Tibial nerve (tissue), 4 donors: Measurements from ENCODE around the gene ABHD3. TPM values are rescaled to one million over a fixed set of nuclear protein-coding genes. Genes with fewer than 3 reads are reported as not detected.
"Not testable (repeated sequence)": the region's sequence is repeated elsewhere in the genome, so short reads cannot be mapped to it uniquely, and the experiment has no call there.

Experiments
- DNase-seq, 2 donors: peaks; one replicate each; pipeline ENCODE4 v3.0.0-alpha.2; 2019; ENCODE audit warnings: low spot score in 2 of 2
- H3K27ac ChIP-seq, 4 donors: fragments of 200-600 bp; sonication (generic) in 3 of 4; one replicate each; pipeline ENCODE4 v1.5.1; 2017 to 2019; ENCODE audit warnings: mild to moderate bottlenecking in 1 of 4
- H3K27me3 ChIP-seq, 2 donors: fragments of 200-600 bp; sonication (generic) in 1 of 2; one replicate each; pipeline versions ENCODE4 v1.5.1 to v1.6.0; 2017 to 2019
- H3K36me3 ChIP-seq, 3 donors: fragments of 200-600 bp; sonication (generic); one replicate each; pipeline ENCODE4 v1.5.1; 2018 to 2019
- H3K4me1 ChIP-seq, 4 donors: fragments of 200-600 bp; sonication (generic) in 3 of 4; one replicate each; pipeline ENCODE4 v1.5.1; 2017 to 2019
- H3K4me3 ChIP-seq, 4 donors: fragments of 200-600 bp; sonication (generic) in 3 of 4; one replicate each; pipeline ENCODE4 v1.5.1; 2017 to 2019; ENCODE audit warnings: mild to moderate bottlenecking in 1 of 4, moderate library complexity in 1 of 4
- H3K9me3 ChIP-seq, 4 donors: fragments of 200-600 bp; sonication (generic) in 3 of 4; one replicate each; pipeline ENCODE4 v1.5.1; 2017 to 2019
- EP300 ChIP-seq, 2 donors: sonication (generic); formaldehyde crosslinking; IDR thresholded peaks; one replicate each; pipeline ENCODE4 v1.6.1; 2017; ENCODE audit warnings: antibody characterized with exemption in 2 of 2, mild to moderate bottlenecking in 1 of 2
- POLR2A ChIP-seq, 2 donors: fragments of 450-650 bp; IDR thresholded peaks; one replicate each; pipeline ENCODE4 v1.6.1; 2017; ENCODE audit warnings: antibody characterized with exemption in 2 of 2, mild to moderate bottlenecking in 2 of 2, moderate library complexity in 2 of 2
- WGBS, 2 donors: methylation state at CpG; one replicate each; pipeline ENCODE4 v1.1.5; 2018; 5-methylcytosine and 5-hydroxymethylcytosine counted together
- total RNA-seq, 4 donors: library from RNA; depleted of rRNA; stranded (reverse); fragments of >200 nt; gene quantifications; one replicate each; pipeline ENCODE4 v1.1.0, GENCODE V29; 2016
- TF ChIP-seq, protein P1 (sequence below), 5 experiments: fragments of 200-600 bp in 3 of 5; fragments of 450-650 bp in 2 of 5; sonication (generic) in 3 of 5; IDR thresholded peaks; one replicate each; pipeline ENCODE4 v1.5.1; 2016 to 2019; ENCODE audit warnings: antibody characterized with exemption in 5 of 5, mild to moderate bottlenecking in 3 of 5, moderate library complexity in 2 of 5

Gene ABHD3
- total RNA-seq, 4 donors from 2014 or later: 8.6 to 15.7 (median 12.8) TPM

DNA sequence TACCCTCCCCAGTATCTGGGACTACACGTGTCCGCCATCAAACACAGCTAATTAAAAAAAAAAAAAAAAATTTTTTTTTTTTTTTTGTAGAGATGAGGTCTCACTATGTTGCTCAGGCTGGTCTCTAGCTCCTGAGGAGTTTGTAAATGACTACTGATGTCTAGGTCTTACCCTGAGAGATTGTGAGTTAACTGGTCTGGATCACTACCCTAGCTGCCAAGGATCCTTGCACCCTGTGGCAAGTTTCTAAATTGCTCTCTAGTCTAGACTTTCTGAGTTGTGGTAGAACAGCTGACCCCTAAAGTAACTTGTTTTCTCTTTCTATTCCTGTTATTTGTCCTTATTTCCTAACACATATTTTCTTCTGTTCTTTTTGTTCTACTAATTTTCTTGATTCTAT, 44.5 kb downstream of the ABHD3 start:
- H3K36me3 ChIP-seq: peaks cover 0 to 24% (median 0%) of the 10 kb centered on the region in 3 donors
- no peak for DNase-seq
- H3K9me3 ChIP-seq: no peaks in the 10 kb centered on the region
- no peak for TF ChIP-seq POLR2A (IDR thresholded peaks at IDR 0.05)
- no peak for TF ChIP-seq EP300 (IDR thresholded peaks at IDR 0.05)
- TF ChIP-seq, protein P1, sequence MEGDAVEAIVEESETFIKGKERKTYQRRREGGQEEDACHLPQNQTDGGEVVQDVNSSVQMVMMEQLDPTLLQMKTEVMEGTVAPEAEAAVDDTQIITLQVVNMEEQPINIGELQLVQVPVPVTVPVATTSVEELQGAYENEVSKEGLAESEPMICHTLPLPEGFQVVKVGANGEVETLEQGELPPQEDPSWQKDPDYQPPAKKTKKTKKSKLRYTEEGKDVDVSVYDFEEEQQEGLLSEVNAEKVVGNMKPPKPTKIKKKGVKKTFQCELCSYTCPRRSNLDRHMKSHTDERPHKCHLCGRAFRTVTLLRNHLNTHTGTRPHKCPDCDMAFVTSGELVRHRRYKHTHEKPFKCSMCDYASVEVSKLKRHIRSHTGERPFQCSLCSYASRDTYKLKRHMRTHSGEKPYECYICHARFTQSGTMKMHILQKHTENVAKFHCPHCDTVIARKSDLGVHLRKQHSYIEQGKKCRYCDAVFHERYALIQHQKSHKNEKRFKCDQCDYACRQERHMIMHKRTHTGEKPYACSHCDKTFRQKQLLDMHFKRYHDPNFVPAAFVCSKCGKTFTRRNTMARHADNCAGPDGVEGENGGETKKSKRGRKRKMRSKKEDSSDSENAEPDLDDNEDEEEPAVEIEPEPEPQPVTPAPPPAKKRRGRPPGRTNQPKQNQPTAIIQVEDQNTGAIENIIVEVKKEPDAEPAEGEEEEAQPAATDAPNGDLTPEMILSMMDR (IDR thresholded peaks at IDR 0.05): no peak
- H3K4me1 ChIP-seq: no peaks in the 10 kb centered on the region
- H3K4me3 ChIP-seq: no peak overlapping the region
- 91 to 92% methylated on average over 2 of the region's 2 CpGs for WGBS, 2 donors
- no peaks in the 10 kb centered on the region for H3K27me3 ChIP-seq
- H3K27ac ChIP-seq: no peak overlapping the region

DNA sequence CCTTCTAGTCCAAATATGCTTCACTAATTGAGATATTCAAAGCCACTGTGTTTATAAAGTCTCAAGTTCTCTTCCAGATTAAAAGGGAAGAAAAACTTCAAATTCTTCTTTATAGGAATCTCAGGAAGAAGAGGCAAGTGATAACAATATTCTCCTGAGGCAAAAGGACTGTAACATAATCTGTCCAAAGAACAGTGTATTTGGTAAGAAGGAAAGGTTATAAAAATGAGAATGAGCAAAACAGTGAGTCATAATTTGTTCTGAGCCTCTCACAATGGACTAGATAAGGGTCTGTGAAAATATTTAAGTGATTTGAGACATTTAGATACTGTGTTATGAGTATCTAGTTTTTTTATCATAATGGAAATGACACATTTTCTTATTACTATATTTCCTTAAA, 48.2 kb downstream of the ABHD3 start:
- no peaks in the 10 kb centered on the region for H3K27me3 ChIP-seq
- no peak for TF ChIP-seq POLR2A (IDR thresholded peaks at IDR 0.05)
- no peak for TF ChIP-seq EP300 (IDR thresholded peaks at IDR 0.05)
- TF ChIP-seq, protein P1 (IDR thresholded peaks at IDR 0.05): no peak

DNA sequence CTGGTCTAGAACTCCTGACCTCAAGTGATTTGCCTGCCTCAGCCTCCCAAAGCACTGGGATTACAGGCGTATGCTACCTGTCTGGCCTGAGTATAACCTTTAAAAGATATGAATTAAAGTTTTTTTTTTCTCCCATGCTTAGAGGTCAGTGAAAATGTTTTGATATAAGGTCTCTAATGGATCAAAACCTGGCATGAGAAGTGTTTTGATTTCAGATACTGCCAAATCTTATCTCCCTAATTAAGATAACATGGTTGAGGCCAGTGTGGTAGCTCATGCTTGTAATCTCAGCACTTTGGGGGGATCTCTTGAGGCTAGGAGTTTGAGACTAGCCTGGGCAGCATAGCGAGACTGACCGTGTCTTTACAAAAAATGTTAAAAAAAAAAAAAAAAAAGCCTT, 51.2 kb downstream of the ABHD3 start:
- no peak for TF ChIP-seq EP300 (IDR thresholded peaks at IDR 0.05)
- TF ChIP-seq, protein P1 (IDR thresholded peaks at IDR 0.05): no peak
- no peak for TF ChIP-seq POLR2A (IDR thresholded peaks at IDR 0.05)
- Histone ChIP-seq H3K27ac (no peak overlapping the region), H3K9me3 (no peaks in the 10 kb centered on the region), H3K27me3 (no peaks in the 10 kb centered on the region), H3K4me3 (no peak overlapping the region), H3K4me1 (no peaks in the 10 kb centered on the region), H3K36me3 (peaks cover 0 to 13% (median 0%) of the 10 kb centered on the region in 3 donors)
- 90 to 96% methylated on average over 3 of the region's 3 CpGs for WGBS, 2 donors
- no peak for DNase-seq

More for the DNA sequence above, 48.2 kb downstream of the ABHD3 start:
- no peaks in the 10 kb centered on the region for H3K9me3 ChIP-seq
- no peak overlapping the region for H3K27ac ChIP-seq
- DNase-seq: no peak
- H3K36me3 ChIP-seq: peaks cover 0 to 17% (median 0%) of the 10 kb centered on the region in 3 donors
- no peaks in the 10 kb centered on the region for H3K4me1 ChIP-seq
- H3K4me3 ChIP-seq: no peak overlapping the region

DNA sequence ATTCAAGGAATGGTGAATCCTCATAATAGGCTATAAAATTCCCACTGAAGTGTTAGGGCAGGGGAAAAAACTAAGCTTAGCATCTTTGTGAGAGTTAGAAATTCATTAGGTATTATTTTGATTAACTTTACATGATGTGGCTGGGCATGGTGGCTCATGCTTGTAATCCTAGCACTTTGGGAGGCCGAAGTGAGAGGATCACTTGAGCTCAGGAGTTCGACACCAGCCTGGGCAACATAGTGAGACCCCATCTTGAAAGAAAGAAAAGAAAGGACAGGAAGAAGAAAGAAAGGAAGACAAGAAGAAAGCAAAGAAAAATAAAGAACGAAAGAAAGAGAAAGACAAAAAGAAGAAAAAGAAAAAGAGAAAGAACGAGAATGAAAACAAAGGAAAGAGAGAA, 52.5 kb downstream of the ABHD3 start:
- Histone ChIP-seq H3K4me3 (no peak overlapping the region), H3K9me3 (no peaks in the 10 kb centered on the region), H3K27ac (no peak overlapping the region), H3K36me3 (peaks cover 0 to 13% (median 0%) of the 10 kb centered on the region in 3 donors), H3K27me3 (no peaks in the 10 kb centered on the region), H3K4me1 (no peaks in the 10 kb centered on the region)
- TF ChIP-seq, protein P1 (IDR thresholded peaks at IDR 0.05): no peak
- DNase-seq: no peak
- WGBS, 2 donors: 96 to 97% methylated on average over 4 of the region's 4 CpGs

DNA sequence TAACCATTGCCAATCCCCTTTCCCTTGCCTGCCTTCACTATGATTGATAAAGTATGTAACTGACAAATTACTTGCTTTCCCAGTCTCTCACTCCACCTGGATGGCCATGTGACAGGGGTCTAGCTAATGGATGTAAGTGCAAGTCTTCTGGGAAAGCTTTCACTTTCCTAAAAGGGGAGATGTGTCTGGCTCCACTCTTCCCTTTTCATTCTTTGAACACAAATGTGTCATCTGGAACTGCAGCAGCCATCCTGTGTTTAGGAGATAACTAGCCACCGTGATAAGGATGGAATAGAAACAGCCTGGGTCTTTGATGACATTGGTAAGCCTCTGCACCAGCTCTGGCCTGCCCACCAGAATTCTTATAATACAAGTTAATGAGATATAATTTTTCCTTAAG, 54.3 kb downstream of the ABHD3 start:
- Histone ChIP-seq H3K9me3 (no peaks in the 10 kb centered on the region), H3K27ac (no peak overlapping the region), H3K36me3 (peaks cover 0 to 5% (median 0%) of the 10 kb centered on the region in 3 donors), H3K4me3 (no peak overlapping the region), H3K27me3 (no peaks in the 10 kb centered on the region), H3K4me1 (no peaks in the 10 kb centered on the region)
- 76 to 88% methylated on average over 1 of the region's 1 CpG for WGBS, 2 donors
- no peak for DNase-seq
- TF ChIP-seq, protein P1 (IDR thresholded peaks at IDR 0.05): no peak
- TF ChIP-seq EP300 (IDR thresholded peaks at IDR 0.05): no peak
- no peak for TF ChIP-seq POLR2A (IDR thresholded peaks at IDR 0.05)

DNA sequence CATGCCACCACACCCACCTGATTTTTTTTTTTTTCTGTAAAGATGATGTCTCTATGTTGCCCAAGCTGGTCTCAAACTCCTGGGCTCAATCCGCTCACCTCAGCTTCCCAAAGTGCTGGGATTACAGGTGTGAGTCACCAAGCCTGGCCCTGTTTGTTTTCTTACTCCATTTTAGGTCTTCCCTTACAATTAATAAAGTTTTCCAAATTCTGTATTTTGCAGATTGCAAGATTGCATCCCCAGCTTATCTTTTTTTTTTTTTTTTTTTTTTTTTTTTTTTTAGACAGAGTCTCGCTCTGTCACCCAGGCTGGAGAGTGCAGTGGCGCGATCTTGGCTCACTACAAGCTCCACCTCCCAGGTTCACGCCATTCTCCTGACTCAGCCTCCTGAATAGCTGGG, 64.2 kb downstream of the ABHD3 start:
- not testable (repeated sequence) for H3K36me3 ChIP-seq, H3K4me1 ChIP-seq, H3K4me3 ChIP-seq, H3K27ac ChIP-seq, H3K9me3 ChIP-seq, H3K27me3 ChIP-seq, DNase-seq
- WGBS, 2 donors: 97 to 99% methylated on average over 5 of the region's 5 CpGs
